Panc1 (cell line): ENCODE measurements around the gene FYB2. TPM values are rescaled to one million over a fixed set of nuclear protein-coding genes. Genes with fewer than 3 reads are reported as not detected.

Experiments used
- ATAC-seq: fragments of 200-7000 bp; cut with Tn5 transposase; 2 replicates; pipeline ENCODE4 v1.9.1; 2020; ENCODE audit warnings: mild to moderate bottlenecking, moderate library complexity
- BruUV-seq: library from RNA; stranded (reverse); fragments of 400-500 nt; replicated peaks from 2 replicates; lab custom pipeline; 2021; lab: Mats Ljungman, UMichigan
- CTCF ChIA-PET: fragments of 300-600 bp; sonication (Branson Sonifier 250); formaldehyde crosslinking; loops from one replicate; lab custom pipeline; 2022; ENCODE audit warnings: antibody characterized with exemption; lab: Charles Lee
- POLR2A ChIA-PET: fragments of 300-600 bp; sonication (Branson Sonifier 250); formaldehyde crosslinking; loops from one replicate; lab custom pipeline; 2022; ENCODE audit warnings: antibody characterized with exemption; lab: Charles Lee
- DNase-seq: peaks from one replicate; pipeline ENCODE4 v3.0.0-alpha.2; 2010; ENCODE audit warnings: low read depth, low spot score
- H3K27ac ChIP-seq: 2 replicates; pipeline ENCODE4 v1.5.1; 2011; ENCODE audit warnings: mild to moderate bottlenecking, low read length, inconsistent platforms
- H3K27me3 ChIP-seq: fragments of 200-500 bp; sonication (Bioruptor generic); 2 replicates; pipeline ENCODE4 v1.6.0; 2014; ENCODE audit warnings: low read length, inconsistent platforms; ENCODE audit not compliant: control insufficient read depth, insufficient read depth
- H3K36me3 ChIP-seq: fragments of 200-500 bp; sonication (Bioruptor generic); 2 replicates; pipeline ENCODE4 v1.5.1; 2014; ENCODE audit warnings: inconsistent platforms, mild to moderate bottlenecking, low read length, moderate library complexity; ENCODE audit not compliant: control insufficient read depth, insufficient read depth
- H3K4me1 ChIP-seq: 2 replicates; pipeline ENCODE4 v1.5.1; 2011; ENCODE audit warnings: inconsistent platforms, mild to moderate bottlenecking, low read length, moderate library complexity; ENCODE audit not compliant: control insufficient read depth, insufficient read depth
- H3K4me3 ChIP-seq, 2 experiments: 2 replicates each; pipeline ENCODE4 v1.5.1; 2011 to 2012; ENCODE audit warnings: low read depth in 2 of 2, low read length in 2 of 2, mild to moderate bottlenecking in 2 of 2, inconsistent platforms in 1 of 2, moderate library complexity in 1 of 2
- H3K9me3 ChIP-seq: fragments of 200-500 bp; sonication (Bioruptor generic); 2 replicates; pipeline ENCODE4 v1.5.1; 2014; ENCODE audit warnings: low read depth, mild to moderate bottlenecking, inconsistent platforms, low read length, moderate library complexity; ENCODE audit not compliant: control insufficient read depth, insufficient read depth
- CTCF ChIP-seq: fragments of 450-650 bp; IDR thresholded peaks from 2 replicates; pipeline ENCODE4 v1.5.1; 2017; ENCODE audit warnings: mild to moderate bottlenecking
- POLR2AphosphoS5 ChIP-seq: IDR thresholded peaks from 2 replicates; pipeline ENCODE4 v1.6.1; 2012; ENCODE audit warnings: mild to moderate bottlenecking, low read depth, low read length, moderate library complexity
- REST ChIP-seq, 2 experiments: IDR thresholded peaks; 2 replicates each; pipeline ENCODE4 v1.6.1; 2011 to 2012; ENCODE audit warnings: low read depth in 2 of 2, control low read depth in 1 of 2, low read length in 1 of 2, mild to moderate bottlenecking in 1 of 2, moderate library complexity in 1 of 2; ENCODE audit not compliant: insufficient read depth in 1 of 2
- SIN3A ChIP-seq: IDR thresholded peaks from 2 replicates; pipeline ENCODE4 v1.6.1; 2012; ENCODE audit warnings: low read depth, mild to moderate bottlenecking, low read length, moderate library complexity, borderline replicate concordance; ENCODE audit not compliant: insufficient read depth
- TCF7L2 ChIP-seq: IDR thresholded peaks from 2 replicates; pipeline ENCODE4 v1.6.1; 2011; ENCODE audit warnings: mild to moderate bottlenecking, low read depth, low read length, inconsistent platforms
- in situ Hi-C: cut with HindIII; loops from 2 replicates; pipeline ENCODE4 v1.10.0; 2016; ENCODE audit warnings: low sequenced_read_pairs, low pct_unique_long_range_greater_than_20kb
- intact Hi-C: fragments of 100-400 bp; cut with micrococcal nuclease; formaldehyde crosslinking; loops from one replicate; pipeline ENCODE4 v1.10.0; 2022; ENCODE audit not compliant: unreplicated experiment
- total RNA-seq: library from RNA; stranded (reverse); gene quantifications from one replicate; pipeline ENCODE4 v1.2.1, GENCODE V29; 2021; ENCODE audit not compliant: unreplicated experiment

Gene FYB2
- total RNA-seq, 1 experiment from 2014 or later: 0.49 TPM

GRCh38 chr1:56863265-56863992, 44.2 kb upstream of the FYB2 start:
- TF ChIP-seq TCF7L2: no peak
- TF ChIP-seq REST (IDR thresholded peaks at IDR 0.05; ENCODE audit: insufficient read depth in 1 of 2, low read depth in 2 of 2, low read length in 1 of 2): no peak
- no peak for TF ChIP-seq CTCF
- no peak for TF ChIP-seq SIN3A
- TF ChIP-seq POLR2AphosphoS5: no peak
- ChIA-PET POLR2A (no interaction called here), CTCF (no interaction called here)
- ATAC-seq: no peak
- Histone ChIP-seq H3K27me3 (no peaks in the 10 kb centered on the region; the same call in 1 of the 2 replicates), H3K27ac (no peak overlapping the region), H3K9me3 (no peaks in the 10 kb centered on the region), H3K4me3 (no peak overlapping the region), H3K4me1 (no peaks in the 10 kb centered on the region), H3K36me3 (no peaks in the 10 kb centered on the region)
- in situ Hi-C loops: no loop called here
- no TSS peak for BruUV-seq
- DNase-seq: no peak
- intact Hi-C loops: no loop called here

DNA sequence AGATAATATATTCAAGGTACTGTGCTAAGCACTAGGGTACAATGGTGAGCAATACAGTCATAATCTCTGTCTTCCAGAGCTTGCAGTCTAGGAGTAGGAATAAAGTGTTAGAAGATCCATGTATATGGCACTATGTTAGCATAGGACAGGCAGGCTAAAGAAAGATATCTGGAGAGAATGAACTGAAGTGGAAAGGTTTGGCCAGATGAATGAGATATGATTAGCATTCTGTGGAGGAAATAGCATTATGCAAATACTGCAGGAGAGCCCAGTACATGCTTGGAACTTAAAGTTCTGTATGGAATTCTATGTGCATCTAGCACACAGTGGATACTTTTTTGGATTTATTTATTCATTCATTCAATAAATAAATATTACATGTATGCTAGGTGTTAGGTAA, 40.1 kb upstream of the FYB2 start:
- ChIA-PET POLR2A (no interaction called here), CTCF (no interaction called here)
- Histone ChIP-seq H3K9me3 (no peaks in the 10 kb centered on the region), H3K36me3 (no peaks in the 10 kb centered on the region), H3K4me3 (no peak overlapping the region), H3K27me3 (no peaks in the 10 kb centered on the region; the same call in 1 of the 2 replicates), H3K4me1 (no peaks in the 10 kb centered on the region), H3K27ac (no peak overlapping the region)
- ATAC-seq: no peak
- no TSS peak for BruUV-seq
- no peak for TF ChIP-seq POLR2AphosphoS5
- TF ChIP-seq REST (IDR thresholded peaks at IDR 0.05; ENCODE audit: insufficient read depth in 1 of 2, low read depth in 2 of 2, low read length in 1 of 2): no peak
- intact Hi-C loops (no loop called here), in situ Hi-C loops (no loop called here)
- no peak for DNase-seq
